Activated T-helper 2 cell treated with anti-CD3 and anti-CD28 coated beads, Interferon-gamma antibody, Interleukin-2, Interleukin-4, amounts not matched to agents 10 μg/mL and 5 μg/mL and 100 μg/mL, durations not matched to agents 14 hours and 24 hours and 36 hours (primary cell): ENCODE data around the gene DGKB. TPM values are rescaled to one million over a fixed set of nuclear protein-coding genes. Genes with fewer than 3 reads are reported as not detected.

Experiments
- DNase-seq: peaks from one replicate; pipeline ENCODE4 v3.0.0; 2021; ENCODE audit warnings: low spot score
- H3K27ac Mint-ChIP-seq: one replicate; pipeline ENCODE4 v1.8.0; 2021; ENCODE audit warnings: mixed read lengths
- H3K27me3 Mint-ChIP-seq: one replicate; pipeline ENCODE4 v1.8.0; 2021; ENCODE audit warnings: low read depth, mixed read lengths
- H3K36me3 Mint-ChIP-seq: one replicate; pipeline ENCODE4 v1.8.0; 2021; ENCODE audit warnings: low read depth, mixed read lengths
- H3K4me1 Mint-ChIP-seq: one replicate; pipeline ENCODE4 v1.8.0; 2021; ENCODE audit warnings: low read depth, mixed read lengths
- H3K4me3 Mint-ChIP-seq: one replicate; pipeline ENCODE4 v1.8.0; 2021; ENCODE audit warnings: low read depth, mild to moderate bottlenecking, moderate library complexity, mixed read lengths
- H3K9me3 Mint-ChIP-seq: one replicate; pipeline ENCODE4 v1.8.0; 2021; ENCODE audit warnings: mixed read lengths
- intact Hi-C: fragments of 100-400 bp; cut with micrococcal nuclease; formaldehyde crosslinking; loops from one replicate; pipeline ENCODE4 v1.15.1; 2023
- total RNA-seq: library from RNA; stranded (reverse); gene quantifications from 2 replicates; pipeline ENCODE4 v1.2.3, GENCODE V29; 2022

The DGKB gene
- total RNA-seq, 1 donor from 2014 or later = not detected

GRCh38 chr7:14762561-14762960, 140.0 kb downstream of the DGKB start:
- Mint-ChIP-seq H3K9me3 (peaks cover 8% of the 10 kb centered on the region), H3K27ac (no peak overlapping the region)

GRCh38 chr7:14761510-14762296, 140.8 kb downstream of the DGKB start:
- intact Hi-C loops = no loop called here

More at GRCh38 chr7:14762561-14762960, 140.0 kb downstream of the DGKB start:
- Mint-ChIP-seq H3K36me3 (no peaks in the 10 kb centered on the region), H3K4me3 (no peak overlapping the region), H3K4me1 (no peaks in the 10 kb centered on the region), H3K27me3 (no peaks in the 10 kb centered on the region)
- intact Hi-C loops = no loop called here
- no peak for DNase-seq

GRCh38 chr7:14760730-14761478, 141.6 kb downstream of the DGKB start:
- intact Hi-C loops = no loop called here
- no peaks in the 10 kb centered on the region for H3K4me1 Mint-ChIP-seq
- peaks cover 8% of the 10 kb centered on the region for H3K9me3 Mint-ChIP-seq
- no peak overlapping the region for H3K4me3 Mint-ChIP-seq
- H3K27me3 Mint-ChIP-seq = no peaks in the 10 kb centered on the region
- H3K36me3 Mint-ChIP-seq = no peaks in the 10 kb centered on the region
- H3K27ac Mint-ChIP-seq = no peak overlapping the region
- DNase-seq = no peak

More at GRCh38 chr7:14761510-14762296, 140.8 kb downstream of the DGKB start:
- H3K36me3 Mint-ChIP-seq = no peaks in the 10 kb centered on the region
- no peak overlapping the region for H3K27ac Mint-ChIP-seq
- H3K9me3 Mint-ChIP-seq = peaks cover 8% of the 10 kb centered on the region
- H3K4me3 Mint-ChIP-seq = no peak overlapping the region
- no peaks in the 10 kb centered on the region for H3K4me1 Mint-ChIP-seq
- H3K27me3 Mint-ChIP-seq = no peaks in the 10 kb centered on the region
- no peak for DNase-seq

GRCh38 chr7:14759785-14760184, 142.8 kb downstream of the DGKB start:
- Mint-ChIP-seq H3K9me3 (peaks cover 8% of the 10 kb centered on the region), H3K27me3 (no peaks in the 10 kb centered on the region), H3K4me3 (no peak overlapping the region), H3K36me3 (no peaks in the 10 kb centered on the region), H3K27ac (no peak overlapping the region), H3K4me1 (no peaks in the 10 kb centered on the region)
- intact Hi-C loops = no loop called here
- DNase-seq = no peak

GRCh38 chr7:14754631-14755030, 147.9 kb downstream of the DGKB start:
- no peaks in the 10 kb centered on the region for H3K4me1 Mint-ChIP-seq
- H3K9me3 Mint-ChIP-seq = peaks cover 4% of the 10 kb centered on the region
- no peak overlapping the region for H3K27ac Mint-ChIP-seq
- H3K4me3 Mint-ChIP-seq = no peak overlapping the region
- intact Hi-C loops = no loop called here
- H3K27me3 Mint-ChIP-seq = no peaks in the 10 kb centered on the region
- no peaks in the 10 kb centered on the region for H3K36me3 Mint-ChIP-seq
- no peak for DNase-seq

GRCh38 chr7:14752301-14752700, 150.2 kb downstream of the DGKB start:
- no peak overlapping the region for H3K27ac Mint-ChIP-seq
- no peaks in the 10 kb centered on the region for H3K27me3 Mint-ChIP-seq
- H3K36me3 Mint-ChIP-seq = no peaks in the 10 kb centered on the region
- peaks cover 7% of the 10 kb centered on the region for H3K9me3 Mint-ChIP-seq
- H3K4me3 Mint-ChIP-seq = no peak overlapping the region
- no peaks in the 10 kb centered on the region for H3K4me1 Mint-ChIP-seq
- intact Hi-C loops = no loop called here
- DNase-seq = no peak

GRCh38 chr7:14751461-14751860, 151.1 kb downstream of the DGKB start:
- no peak for DNase-seq
- no peaks in the 10 kb centered on the region for H3K27me3 Mint-ChIP-seq
- H3K36me3 Mint-ChIP-seq = no peaks in the 10 kb centered on the region
- no peak overlapping the region for H3K27ac Mint-ChIP-seq
- no peaks in the 10 kb centered on the region for H3K4me1 Mint-ChIP-seq
- peaks cover 9% of the 10 kb centered on the region for H3K9me3 Mint-ChIP-seq
- intact Hi-C loops = no loop called here
- H3K4me3 Mint-ChIP-seq = no peak overlapping the region

GRCh38 chr7:14748461-14748860, 154.1 kb downstream of the DGKB start:
- intact Hi-C loops = no loop called here
- Mint-ChIP-seq H3K9me3 (peaks cover 18% of the 10 kb centered on the region), H3K27me3 (no peaks in the 10 kb centered on the region), H3K36me3 (no peaks in the 10 kb centered on the region), H3K27ac (no peak overlapping the region), H3K4me3 (no peak overlapping the region), H3K4me1 (no peaks in the 10 kb centered on the region)
- DNase-seq = no peak

- intact Hi-C loops = no loop called here
- H3K9me3 Mint-ChIP-seq = peaks cover 18% of the 10 kb centered on the region
- H3K27me3 Mint-ChIP-seq = no peaks in the 10 kb centered on the region
- no peak overlapping the region for H3K4me3 Mint-ChIP-seq
- no peak for DNase-seq
- H3K36me3 Mint-ChIP-seq = no peaks in the 10 kb centered on the region
- H3K27ac Mint-ChIP-seq = no peak overlapping the region
- no peaks in the 10 kb centered on the region for H3K4me1 Mint-ChIP-seq
These were observed 154.8 kb downstream of the DGKB start for GRCh38 chr7:14747701-14748100.

GRCh38 chr7:14745076-14745475, 157.5 kb downstream of the DGKB start:
- no peak for DNase-seq
- no peak overlapping the region for H3K27ac Mint-ChIP-seq
- intact Hi-C loops = no loop called here
- H3K4me3 Mint-ChIP-seq = no peak overlapping the region
- H3K27me3 Mint-ChIP-seq = no peaks in the 10 kb centered on the region
- no peaks in the 10 kb centered on the region for H3K36me3 Mint-ChIP-seq
- H3K9me3 Mint-ChIP-seq = peaks cover 18% of the 10 kb centered on the region
- H3K4me1 Mint-ChIP-seq = no peaks in the 10 kb centered on the region

- H3K27ac Mint-ChIP-seq = no peak overlapping the region
- H3K36me3 Mint-ChIP-seq = no peaks in the 10 kb centered on the region
- no peak overlapping the region for H3K4me3 Mint-ChIP-seq
- H3K9me3 Mint-ChIP-seq = peaks cover 15% of the 10 kb centered on the region
- H3K27me3 Mint-ChIP-seq = no peaks in the 10 kb centered on the region
- intact Hi-C loops = no loop called here
- H3K4me1 Mint-ChIP-seq = no peaks in the 10 kb centered on the region
- no peak for DNase-seq
These were observed 161.9 kb downstream of the DGKB start for GRCh38 chr7:14740606-14741005.

- H3K36me3 Mint-ChIP-seq = no peaks in the 10 kb centered on the region
- no peak overlapping the region for H3K4me3 Mint-ChIP-seq
- H3K4me1 Mint-ChIP-seq = no peaks in the 10 kb centered on the region
- H3K27ac Mint-ChIP-seq = no peak overlapping the region
- H3K27me3 Mint-ChIP-seq = no peaks in the 10 kb centered on the region
- DNase-seq = no peak
- intact Hi-C loops = no loop called here
- peaks cover 15% of the 10 kb centered on the region for H3K9me3 Mint-ChIP-seq
These were observed 162.7 kb downstream of the DGKB start for GRCh38 chr7:14739841-14740185.

GRCh38 chr7:14739168-14739840, 163.2 kb downstream of the DGKB start:
- DNase-seq = no peak
- H3K4me1 Mint-ChIP-seq = no peaks in the 10 kb centered on the region
- no peaks in the 10 kb centered on the region for H3K36me3 Mint-ChIP-seq
- no peaks in the 10 kb centered on the region for H3K27me3 Mint-ChIP-seq
- intact Hi-C loops = no loop called here
- no peak overlapping the region for H3K27ac Mint-ChIP-seq
- no peak overlapping the region for H3K4me3 Mint-ChIP-seq
- H3K9me3 Mint-ChIP-seq = peaks cover 13% of the 10 kb centered on the region
